GM18861 (cell line): ENCODE data around the gene BANF2.
A peak's percentile ranks its signal among the peaks of the same experiment; 100 is the strongest.

ENCODE experiments used
- ATAC-seq: cut with Tn5 transposase; IDR thresholded peaks from one replicate; pipeline ENCODE4 v1.9.1; 2021; ENCODE audit not compliant: unreplicated experiment

Gene BANF2

DNA sequence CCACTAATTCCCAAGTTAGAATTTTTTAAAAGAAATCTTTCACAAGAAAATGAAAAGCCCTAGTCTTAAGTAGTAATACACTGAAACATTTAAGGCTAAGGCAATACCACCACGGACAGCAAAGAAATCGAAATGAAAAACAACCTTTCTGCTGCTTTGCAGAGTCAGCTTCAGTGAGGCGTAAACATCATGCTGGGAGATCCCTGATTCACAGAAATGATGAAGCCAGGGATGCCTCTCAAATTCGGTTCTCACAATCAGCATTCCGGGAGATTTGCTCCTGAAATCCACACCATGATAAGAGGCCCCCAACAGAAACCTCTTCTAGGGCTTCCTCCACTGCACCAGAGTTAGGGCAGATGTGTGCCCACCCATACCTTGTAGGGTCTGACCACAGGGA, 36.3 kb upstream of the BANF2 start:
- ATAC-seq = no peak

DNA sequence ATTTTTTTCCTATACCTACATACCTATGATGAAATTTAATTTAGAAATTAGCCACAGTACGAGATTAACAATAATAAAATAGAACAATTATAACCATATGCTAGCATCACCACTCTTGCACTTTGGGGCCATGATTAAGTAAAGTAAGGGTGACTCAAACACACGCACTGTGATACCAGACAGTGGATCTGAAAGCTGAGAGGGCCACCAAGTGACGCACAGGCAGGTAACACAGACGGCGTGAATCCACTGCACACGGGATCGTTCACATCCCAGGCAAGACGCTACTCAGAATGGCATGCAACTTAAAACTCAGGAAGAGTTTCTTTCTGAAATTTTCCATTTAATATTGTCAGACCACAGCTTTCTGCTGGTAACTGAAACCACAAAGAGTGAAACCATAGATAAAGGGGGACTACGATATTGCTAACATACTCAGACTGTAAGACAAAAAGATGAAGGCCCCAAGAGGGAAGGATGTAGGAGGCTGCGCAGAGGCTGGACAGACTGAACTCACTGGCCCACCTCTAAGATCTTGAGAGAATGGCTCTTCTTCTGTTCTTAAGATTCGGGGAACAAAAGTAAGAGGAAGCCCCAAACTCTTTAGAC, 35.6 kb upstream of the BANF2 start:
- ATAC-seq = no peak

DNA sequence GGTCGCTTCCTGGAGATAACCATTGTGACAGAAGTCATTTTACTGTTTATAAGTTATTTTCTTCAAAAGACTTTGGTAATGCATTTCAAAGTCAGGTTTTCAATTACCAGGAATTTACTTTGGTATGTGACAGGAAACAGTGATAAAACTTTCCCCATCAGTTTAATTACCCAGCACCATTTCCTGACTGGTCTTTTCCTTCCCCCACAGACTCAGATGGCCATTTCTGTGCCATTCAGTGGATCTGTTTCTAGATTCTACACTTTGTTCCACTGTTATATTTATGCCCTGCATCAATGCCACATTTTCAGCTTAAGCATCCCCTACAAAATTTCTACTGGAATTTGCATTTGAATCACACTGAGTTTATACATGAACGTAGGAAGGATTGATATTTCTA, 34.0 kb upstream of the BANF2 start:
- no peak for ATAC-seq

DNA sequence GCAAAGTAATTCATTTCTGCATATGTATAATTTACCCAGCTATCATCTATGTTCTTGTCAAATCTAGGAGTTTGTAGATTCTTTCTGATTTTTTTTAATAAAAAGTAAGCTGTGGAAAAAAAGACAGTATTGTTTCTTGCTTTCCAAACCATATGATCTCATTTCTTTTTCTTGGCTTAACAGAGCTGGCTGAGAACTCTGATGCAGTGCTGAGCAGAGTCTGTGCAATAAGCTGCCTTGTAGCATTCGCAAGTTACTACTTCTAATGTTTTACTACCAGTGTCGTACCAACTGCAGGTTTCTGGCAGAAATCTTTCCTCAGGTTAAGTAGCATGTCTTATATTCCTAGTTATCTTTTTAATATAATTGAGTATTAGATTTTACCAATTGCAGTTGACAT, 33.3 kb upstream of the BANF2 start:
- ATAC-seq = no peak

DNA sequence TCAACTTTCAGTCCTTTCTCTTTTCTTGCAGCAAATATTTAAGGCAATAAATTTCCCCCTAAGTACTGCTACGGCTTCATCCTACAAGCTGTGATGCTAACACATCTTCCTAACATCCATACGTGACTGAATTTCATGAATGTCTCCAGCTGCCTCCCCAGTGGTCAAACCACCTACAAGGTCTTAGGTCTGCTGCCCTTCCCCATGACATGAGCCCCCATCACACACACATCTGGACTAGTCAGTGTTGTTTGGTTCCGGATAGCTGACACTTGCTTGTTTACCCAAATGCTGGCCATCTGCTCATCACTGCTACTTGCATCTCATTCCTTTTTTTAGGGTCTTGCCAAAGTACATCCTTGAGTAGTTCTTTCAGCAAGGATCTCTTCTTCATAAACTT, 32.3 kb upstream of the BANF2 start:
- ATAC-seq = no peak

DNA sequence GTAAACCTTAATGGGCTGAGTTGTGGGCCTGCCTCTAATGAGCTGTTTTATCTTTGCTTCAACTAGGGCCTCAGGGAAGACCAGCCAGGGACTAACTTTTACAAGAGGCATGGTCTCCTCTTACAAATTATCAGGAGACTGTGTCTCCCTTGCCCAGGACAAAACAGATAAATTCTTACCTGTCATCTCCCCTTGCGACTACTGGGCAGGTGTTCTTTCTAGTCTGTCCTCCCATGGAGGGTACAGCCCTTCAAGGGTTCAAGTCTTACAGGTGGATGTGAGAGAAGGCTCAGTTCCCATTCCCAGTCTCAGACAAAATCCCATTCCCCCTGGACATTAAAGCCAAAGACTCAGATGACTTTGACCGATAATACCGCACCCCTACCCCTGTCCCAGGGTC, 31.3 kb upstream of the BANF2 start:
- ATAC-seq = no peak

DNA sequence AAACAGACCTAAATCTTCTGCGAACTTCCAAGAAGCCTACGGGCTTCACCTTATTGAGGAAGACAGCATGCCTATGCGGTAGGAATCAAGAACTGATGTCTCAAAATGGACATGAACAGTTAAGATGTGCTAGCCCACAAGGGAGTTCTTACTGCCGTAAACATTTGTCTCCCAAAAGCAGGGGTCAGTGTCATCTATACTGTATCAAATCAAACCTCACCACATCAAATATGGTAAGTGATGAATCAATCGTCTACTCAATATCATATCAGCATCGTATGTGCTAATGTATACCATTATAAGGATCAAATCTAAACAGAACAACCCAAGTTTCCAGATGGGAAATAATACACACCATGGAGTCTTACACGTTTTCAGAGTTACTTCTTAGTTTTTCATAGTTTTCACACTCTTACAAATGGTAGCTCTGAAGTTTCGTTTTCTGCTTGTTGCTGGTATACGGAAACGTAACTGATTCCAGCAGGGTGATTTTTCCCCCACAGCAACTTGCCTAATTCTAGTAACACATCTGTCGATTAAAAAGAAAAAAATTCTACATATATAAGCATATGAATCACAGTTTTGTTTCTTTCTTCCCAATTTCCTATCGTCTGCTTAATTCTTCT, 30.3 kb upstream of the BANF2 start:
- ATAC-seq = no peak

DNA sequence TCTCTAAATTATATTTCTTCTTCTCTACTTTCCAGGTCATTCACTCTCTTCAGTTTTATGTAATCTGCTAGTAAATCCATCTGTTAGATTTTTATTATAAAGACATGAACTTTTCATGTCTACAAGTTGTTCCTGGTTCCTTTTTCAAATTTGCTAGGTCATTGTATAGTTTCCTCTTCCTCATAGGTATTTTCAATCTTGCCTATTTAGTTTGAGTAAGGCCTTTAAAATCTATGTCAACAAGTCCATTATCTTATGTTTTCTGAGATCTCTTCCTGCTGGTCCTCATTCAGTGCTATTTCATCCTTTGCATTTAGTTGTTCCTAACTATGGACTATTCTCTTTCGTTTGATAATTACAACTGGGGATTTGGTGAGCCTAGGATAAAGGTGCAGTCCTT, 28.8 kb upstream of the BANF2 start:
- no peak for ATAC-seq

DNA sequence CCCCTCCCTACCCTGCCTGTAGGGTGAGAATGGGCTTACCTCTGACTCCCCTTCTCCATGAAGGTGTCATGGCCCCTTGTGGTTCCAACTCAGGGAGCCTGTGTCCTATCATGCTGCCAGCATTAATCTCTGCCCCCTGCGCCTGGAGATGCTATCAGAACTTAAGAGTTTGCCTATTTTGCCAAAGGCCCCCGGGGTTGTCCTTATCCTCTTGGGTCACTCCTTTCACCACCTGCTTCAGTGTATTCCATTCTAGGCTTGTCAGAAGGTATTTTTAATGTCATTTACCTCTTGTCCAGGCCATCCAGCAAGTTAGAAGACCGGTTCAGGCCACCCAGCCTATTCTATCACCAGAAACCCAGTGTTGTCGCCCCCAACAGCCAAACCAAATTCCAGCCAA, 28.2 kb upstream of the BANF2 start:
- no peak for ATAC-seq

DNA sequence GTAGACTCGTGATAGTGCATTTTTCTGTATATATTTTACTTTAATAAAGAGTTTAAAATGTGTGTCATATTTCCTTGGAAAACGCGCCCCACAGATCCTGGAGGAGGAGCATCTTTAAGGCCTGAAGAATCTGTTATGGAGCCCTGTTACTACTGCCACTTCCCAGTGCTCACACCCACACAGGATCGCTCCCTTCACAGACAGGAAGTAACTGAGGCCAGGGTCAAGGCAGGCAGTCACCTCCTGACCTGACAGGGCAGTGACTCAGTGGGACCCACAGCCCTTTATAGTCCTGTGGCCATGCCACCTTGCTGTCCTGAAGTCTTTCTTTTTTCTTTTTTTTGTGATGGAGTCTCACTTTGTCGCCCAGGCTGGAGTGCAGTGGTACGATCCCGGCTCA, 26.7 kb upstream of the BANF2 start:
- ATAC-seq = no peak

DNA sequence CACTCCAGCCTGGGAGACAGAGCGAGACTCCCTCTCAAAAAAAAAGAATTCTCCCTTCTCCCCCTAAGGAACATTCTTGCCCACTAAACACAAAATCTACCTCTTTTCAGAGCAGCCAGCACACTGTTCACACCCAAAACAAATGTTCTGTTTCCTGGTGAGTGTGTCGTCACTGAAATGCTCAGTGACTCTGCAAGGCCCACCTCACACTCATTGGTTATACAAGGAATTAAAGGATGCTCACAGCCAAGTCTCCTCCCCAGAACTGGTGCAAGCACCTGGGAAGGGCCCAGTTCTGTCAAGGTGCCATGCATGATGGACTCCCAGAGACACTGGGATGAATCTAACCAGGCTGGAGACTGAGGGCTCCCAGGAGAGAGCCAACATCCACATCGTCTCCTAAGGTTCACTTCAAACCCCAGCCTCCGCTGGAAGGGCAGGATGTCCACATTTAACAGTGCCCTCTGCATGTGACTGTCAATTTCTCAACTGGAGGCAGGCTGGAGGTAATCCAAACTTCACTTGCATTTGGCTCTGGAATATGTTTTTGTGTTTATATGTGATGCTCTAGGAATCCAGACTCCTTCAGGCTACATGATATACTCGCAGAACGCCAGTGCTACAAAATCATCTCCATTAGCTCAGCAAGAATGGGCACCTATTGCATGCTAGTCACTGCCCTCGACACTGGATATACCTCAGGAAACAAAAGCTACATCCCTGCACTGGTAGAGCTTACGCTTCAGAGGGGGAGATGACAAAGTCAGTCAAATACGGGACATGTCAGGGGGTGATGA, 24.8 kb upstream of the BANF2 start:
- ATAC-seq = no peak

DNA sequence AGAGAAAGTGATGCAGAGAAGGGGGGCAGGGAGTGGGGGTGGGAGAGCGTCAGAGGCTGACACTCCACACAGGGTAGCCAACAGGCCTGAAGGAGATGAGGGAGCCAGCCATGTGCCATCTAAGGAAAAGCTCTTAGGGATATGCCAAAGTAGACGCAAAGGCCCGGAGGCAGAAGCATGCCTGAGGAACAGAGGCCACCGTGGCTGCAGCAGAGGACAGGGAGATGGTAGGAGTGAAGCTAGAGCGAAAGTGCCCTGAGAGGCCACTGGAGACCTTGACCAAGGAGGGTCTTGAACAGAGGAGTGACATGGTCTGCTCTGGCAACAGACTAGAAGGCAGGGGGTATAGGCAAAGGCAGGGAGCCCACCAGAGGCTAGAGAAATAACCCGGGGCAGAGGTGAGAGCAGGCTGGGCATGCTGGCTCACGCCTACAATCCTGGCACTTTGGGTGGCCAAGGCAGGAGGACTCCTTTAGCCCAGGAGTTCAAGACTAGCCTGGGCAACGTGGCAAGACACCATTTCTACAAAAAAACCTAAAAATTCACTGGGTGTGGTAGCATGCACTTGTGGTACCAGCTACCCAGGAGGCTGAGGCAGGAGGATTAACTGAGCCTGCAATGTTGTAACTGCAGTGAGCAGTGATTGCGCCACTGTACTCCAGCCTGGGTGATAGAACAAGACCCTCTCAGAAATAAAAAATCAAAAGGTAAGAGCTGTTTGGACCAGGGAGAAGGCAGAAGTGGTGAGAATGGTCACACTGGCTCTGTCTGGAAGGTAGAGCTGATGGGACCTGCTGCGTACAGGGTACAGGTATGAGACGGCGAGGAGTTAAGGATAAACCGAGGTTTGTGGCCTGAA, 24.0 kb upstream of the BANF2 start:
- no peak for ATAC-seq

DNA sequence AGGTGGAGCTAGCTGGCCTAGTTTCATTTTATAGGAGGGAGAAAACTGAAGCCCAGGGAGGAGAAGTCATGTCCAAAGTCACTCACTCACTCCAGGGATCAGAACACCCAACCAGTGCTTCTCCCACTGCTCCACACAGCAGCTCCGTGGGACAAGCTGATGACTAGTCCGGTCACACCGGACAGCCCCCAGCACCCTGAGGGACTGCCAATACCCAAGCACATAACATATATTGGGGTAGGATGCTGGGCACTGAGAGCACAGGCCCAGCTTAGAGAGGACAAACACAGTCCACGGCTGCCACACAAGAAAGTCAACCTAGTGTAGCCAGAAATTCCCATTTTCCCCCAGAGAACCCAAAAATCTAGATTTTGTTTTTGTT, 23.4 kb upstream of the BANF2 start:
- no peak for ATAC-seq

DNA sequence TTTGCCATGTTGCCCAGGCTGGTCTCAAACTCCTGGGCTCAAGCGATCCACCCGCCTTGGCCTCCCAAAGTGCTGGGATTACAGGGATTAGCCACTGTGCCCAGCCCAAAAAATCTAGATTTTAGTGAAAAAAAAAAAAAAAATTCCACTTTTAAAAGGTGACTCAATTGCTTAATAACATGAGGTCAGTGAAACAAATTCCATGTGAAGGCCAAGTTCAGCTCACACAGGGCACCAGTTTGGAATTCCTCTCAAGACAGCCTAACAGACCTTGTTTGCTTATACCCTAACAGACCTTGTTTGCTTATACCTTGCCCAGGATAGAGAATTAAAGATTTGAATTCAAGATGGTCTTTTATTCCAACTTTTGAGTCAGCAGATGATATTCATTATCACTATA, 22.8 kb upstream of the BANF2 start:
- ATAC-seq = no peak

DNA sequence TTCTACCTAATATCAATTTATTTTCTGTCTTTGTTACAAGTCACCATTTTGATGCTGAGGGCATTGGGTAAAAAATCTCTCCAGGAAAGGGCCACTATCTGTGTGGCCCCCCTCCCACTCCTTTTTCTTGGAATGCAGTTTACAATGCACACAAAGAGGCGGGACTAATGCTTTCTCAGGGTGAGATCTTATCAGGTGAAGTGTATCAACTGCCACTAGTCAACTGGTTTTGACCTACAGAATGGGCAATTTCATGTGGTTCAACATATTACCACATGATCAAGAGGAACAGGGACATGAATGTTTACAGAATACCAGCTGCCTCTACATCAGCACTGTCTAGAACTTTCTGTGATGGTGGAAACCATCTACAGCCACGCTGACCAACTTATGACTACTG, 21.5 kb upstream of the BANF2 start:
- ATAC-seq = no peak

DNA sequence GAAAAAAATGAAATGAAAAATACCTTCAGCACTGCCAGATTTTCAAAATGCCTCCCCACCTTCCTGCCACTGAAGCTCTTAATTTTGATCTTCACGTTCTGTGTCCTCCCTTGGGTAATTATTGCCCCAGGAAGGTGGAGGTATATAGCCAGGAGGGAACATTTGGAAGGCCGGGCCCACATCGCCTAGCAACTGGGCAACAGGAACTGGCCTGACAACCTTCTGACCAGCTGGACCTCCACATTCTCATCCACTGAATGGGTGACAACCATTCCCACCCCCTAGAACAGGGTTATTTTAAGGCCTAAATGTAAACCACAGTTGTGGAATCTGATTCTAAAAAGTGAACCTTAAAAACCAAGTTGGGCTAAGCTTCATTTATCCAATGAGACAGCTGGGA, 20.9 kb upstream of the BANF2 start:
- no peak for ATAC-seq

DNA sequence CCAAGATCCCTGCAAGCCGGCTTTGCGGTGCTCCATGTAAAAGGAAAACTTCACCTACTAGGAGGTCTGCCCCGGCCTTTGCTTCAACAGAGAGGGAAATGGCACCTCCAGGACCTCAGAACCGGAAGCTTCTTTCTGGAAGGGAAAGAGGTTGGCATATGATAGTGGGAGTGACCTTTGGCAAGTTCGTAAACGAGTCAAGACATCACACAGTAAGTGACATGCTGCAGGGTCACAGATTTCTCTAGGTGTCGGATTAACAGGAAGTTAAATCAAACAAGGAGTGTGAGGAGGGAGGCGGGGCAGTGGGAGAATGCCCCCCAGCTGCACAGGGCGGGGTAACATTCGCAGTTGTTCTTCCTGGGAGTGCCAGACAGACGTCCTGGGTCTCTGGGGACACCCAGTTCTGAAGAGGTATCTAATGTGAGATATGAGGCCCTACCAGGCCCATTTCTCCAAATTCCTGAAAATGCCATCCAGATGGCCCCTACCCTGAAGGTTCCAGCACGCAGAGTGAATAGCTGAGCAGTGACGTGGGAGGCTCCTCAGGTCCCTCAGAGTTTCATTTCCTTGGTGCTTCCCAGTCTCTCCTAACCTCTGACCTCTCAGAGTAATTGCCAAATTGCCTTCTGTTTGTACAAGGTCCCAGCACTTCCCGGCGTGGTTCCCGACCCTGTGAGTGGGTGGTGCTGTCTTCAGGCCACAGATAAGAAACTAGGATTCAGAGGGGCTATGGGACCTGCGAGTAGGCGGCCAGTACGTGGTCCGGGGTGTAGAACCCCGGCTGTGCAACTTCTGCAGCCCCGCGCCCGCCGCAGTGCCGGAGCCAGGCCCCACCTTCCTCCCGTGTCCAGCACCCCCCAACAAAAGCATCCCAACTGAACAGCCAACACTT, 19.6 kb upstream of the BANF2 start:
- no peak for ATAC-seq

DNA sequence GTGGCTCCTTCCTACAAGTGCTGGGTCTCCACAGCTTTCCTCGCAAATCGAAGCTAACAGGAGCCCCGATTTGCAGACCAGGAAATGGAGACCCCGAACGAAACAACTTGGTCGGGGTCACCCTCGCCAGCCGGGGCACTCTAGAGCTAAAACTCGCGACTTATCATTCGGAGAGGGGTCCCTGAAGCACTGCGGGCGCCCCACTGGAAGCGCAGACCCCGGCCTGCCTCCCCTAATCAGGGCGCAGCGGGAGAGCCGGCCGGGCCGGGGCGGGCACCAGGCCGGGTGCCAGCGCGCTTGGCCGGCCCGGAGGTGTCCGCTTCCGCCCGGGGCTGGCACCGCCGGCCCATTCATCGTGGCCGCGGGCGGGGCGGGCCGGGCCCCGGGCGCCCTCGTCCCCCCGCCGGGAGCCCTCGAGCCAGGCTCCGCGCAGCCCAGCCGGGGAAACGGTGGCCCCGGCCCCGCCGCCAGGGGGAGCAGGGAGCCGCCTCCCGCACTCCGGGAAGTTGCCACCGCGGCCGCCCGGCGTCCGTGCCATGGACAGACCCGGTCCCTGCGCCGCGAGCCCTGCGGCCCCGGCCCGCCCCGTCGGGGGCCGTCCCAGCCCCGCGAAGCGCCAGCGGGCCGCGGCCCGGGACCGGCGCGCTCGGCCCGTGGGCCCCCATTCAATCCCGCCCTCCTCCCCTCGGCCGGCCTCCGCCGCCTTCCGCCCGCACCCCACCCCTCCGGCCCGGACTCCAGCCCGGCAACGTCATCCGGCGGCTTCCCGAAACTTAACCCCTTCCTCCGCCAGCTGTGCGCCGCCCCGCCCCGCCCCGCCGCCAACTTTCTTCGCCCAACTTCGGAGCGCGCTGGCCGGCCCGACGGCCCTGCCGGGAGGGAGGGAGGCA, 18.7 kb upstream of the BANF2 start:
- ATAC-seq = peak; percentile 41

DNA sequence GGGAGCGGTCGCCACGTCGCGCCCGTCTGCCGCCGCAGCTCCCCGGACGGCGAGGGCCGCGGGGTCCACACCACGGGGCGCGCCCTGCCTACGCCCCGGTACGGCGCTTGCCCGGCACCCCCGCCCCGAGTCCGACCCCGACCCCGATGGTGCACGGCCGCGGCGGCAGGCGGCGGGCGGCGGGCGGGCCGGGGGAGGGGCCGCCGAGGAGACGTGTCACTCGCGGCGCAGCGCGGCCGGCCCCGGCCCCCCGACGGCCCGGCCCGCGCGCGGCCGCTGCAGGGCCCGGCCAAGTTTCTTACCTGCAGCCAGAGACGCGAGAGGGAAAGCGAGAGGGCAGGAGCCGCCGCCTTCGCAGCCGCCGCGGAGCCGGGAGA, 18.1 kb upstream of the BANF2 start:
- no peak for ATAC-seq
